Tibial artery (tissue), 4 donors: Measurements from ENCODE around the gene MUC5AC.

Experiments
- DNase-seq, 2 donors: peaks; one replicate each; pipeline ENCODE4 v3.0.0-alpha.2; 2019
- H3K27ac ChIP-seq, 2 donors: fragments of 200-600 bp; sonication (generic) in 1 of 2; 1 replicate in 1 of 2; 2 replicates in 1 of 2; pipeline ENCODE4 v1.5.1; 2018 to 2019; ENCODE audit warnings: mild to moderate bottlenecking in 1 of 2
- H3K27me3 ChIP-seq, 2 donors: fragments of 200-600 bp; sonication (generic) in 1 of 2; one replicate each; pipeline versions ENCODE4 v1.5.1 to v1.6.0; 2016 to 2019
- H3K36me3 ChIP-seq, 3 donors: fragments of 200-600 bp; sonication (generic) in 2 of 3; one replicate each; pipeline ENCODE4 v1.5.1; 2016 to 2019; ENCODE audit warnings: mild to moderate bottlenecking in 2 of 3
- H3K4me1 ChIP-seq, 4 donors: fragments of 200-600 bp; sonication (generic) in 2 of 4; 1 replicate in 3 of 4; 2 replicates in 1 of 4; pipeline ENCODE4 v1.5.1; 2016 to 2019
- H3K4me3 ChIP-seq, 2 donors: fragments of 200-600 bp; sonication (generic) in 1 of 2; 1 replicate in 1 of 2; 2 replicates in 1 of 2; pipeline ENCODE4 v1.5.1; 2018 to 2019; ENCODE audit warnings: mild to moderate bottlenecking in 2 of 2
- H3K9me3 ChIP-seq, 3 donors: fragments of 200-600 bp; sonication (generic) in 1 of 3; one replicate each; pipeline ENCODE4 v1.5.1; 2016 to 2019
- CTCF ChIP-seq, 2 experiments: fragments of 200-600 bp in 1 of 2; fragments of 450-650 bp in 1 of 2; IDR thresholded peaks; one replicate each; pipeline ENCODE4 v1.5.1; 2017 to 2019; ENCODE audit warnings: antibody characterized with exemption in 2 of 2, mild to moderate bottlenecking in 1 of 2, moderate library complexity in 1 of 2
- intact Hi-C: fragments of 100-400 bp; cut with DNase I; formaldehyde crosslinking; loops from one replicate; pipeline ENCODE4 v1.15.0; 2023; ENCODE audit warnings: low total_unique reads

MUC5AC gene

DNA sequence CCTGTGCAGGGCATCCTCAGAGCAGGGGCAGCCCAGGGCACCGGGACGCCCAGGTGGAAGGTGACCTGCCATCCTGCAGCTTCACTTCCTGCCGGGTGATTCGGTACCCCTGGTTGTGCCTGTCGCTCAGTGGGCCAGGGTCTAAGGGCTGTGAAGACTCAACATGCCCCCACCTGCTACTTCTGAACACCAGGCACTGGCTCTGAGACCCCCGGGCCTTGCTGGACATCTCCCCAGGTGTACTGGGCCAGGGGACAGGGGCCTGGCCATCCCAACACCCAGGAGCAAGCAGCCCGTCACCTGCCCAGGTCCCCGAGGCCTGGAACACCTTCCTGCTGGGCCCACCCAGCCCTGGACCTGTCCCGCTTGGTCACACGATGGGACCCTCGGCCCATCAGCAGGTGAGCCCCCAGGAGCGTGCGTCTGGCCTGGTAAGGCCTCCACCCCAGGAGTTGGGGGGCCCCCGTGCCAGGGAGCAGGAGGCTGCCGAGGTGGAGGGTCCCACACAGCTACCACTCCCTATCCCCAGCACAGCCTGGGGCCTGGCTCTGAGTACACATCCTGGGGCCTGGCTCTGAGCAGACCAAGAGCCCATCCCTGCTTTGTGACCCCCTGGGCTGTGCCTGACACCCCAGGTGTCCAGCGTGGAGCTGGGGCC lies 61.2 kb downstream of the MUC5AC start:
- Histone ChIP-seq H3K27me3 (peaks cover 0 to 58% of the 10 kb centered on the region in 2 donors), H3K36me3 (no peaks in the 10 kb centered on the region), H3K9me3 (peaks cover 0 to 3% (median 0%) of the 10 kb centered on the region in 3 donors), H3K4me1 (peaks cover 0 to 27% (median 0%) of the 10 kb centered on the region in 4 donors), H3K4me3 (no peak overlapping the region), H3K27ac (no peak overlapping the region)
- no peak for TF ChIP-seq CTCF (IDR thresholded peaks at IDR 0.05)
- intact Hi-C loops: no loop called here
- DNase-seq: peak in 1 of 2 donors; percentile 59

- H3K4me1 ChIP-seq: peaks cover 0 to 30% (median 0%) of the 10 kb centered on the region in 4 donors
- TF ChIP-seq CTCF (IDR thresholded peaks at IDR 0.05): no peak
- intact Hi-C loops: no loop called here
- DNase-seq: peak in 1 of 2 donors; percentile 45
- H3K27me3 ChIP-seq: peaks cover 0 to 63% of the 10 kb centered on the region in 2 donors
- H3K27ac ChIP-seq: no peak overlapping the region
- H3K9me3 ChIP-seq: peaks cover 0 to 3% (median 0%) of the 10 kb centered on the region in 3 donors
- no peaks in the 10 kb centered on the region for H3K36me3 ChIP-seq
- H3K4me3 ChIP-seq: no peak overlapping the region
Measured at GRCh38 chr11:1219446-1219833, 61.7 kb downstream of the MUC5AC start.

- no peak for TF ChIP-seq CTCF (IDR thresholded peaks at IDR 0.05)
- intact Hi-C loops: no loop called here
- Histone ChIP-seq H3K27me3 (peaks cover 0 to 69% of the 10 kb centered on the region in 2 donors), H3K27ac (no peak overlapping the region), H3K4me1 (peaks cover 0 to 30% (median 0%) of the 10 kb centered on the region in 4 donors), H3K36me3 (no peaks in the 10 kb centered on the region), H3K9me3 (peaks cover 0 to 3% (median 0%) of the 10 kb centered on the region in 3 donors), H3K4me3 (no peak overlapping the region)
- DNase-seq: peak in 1 of 2 donors; percentile 61
Measured at GRCh38 chr11:1219834-1220815, 62.4 kb downstream of the MUC5AC start.

DNA sequence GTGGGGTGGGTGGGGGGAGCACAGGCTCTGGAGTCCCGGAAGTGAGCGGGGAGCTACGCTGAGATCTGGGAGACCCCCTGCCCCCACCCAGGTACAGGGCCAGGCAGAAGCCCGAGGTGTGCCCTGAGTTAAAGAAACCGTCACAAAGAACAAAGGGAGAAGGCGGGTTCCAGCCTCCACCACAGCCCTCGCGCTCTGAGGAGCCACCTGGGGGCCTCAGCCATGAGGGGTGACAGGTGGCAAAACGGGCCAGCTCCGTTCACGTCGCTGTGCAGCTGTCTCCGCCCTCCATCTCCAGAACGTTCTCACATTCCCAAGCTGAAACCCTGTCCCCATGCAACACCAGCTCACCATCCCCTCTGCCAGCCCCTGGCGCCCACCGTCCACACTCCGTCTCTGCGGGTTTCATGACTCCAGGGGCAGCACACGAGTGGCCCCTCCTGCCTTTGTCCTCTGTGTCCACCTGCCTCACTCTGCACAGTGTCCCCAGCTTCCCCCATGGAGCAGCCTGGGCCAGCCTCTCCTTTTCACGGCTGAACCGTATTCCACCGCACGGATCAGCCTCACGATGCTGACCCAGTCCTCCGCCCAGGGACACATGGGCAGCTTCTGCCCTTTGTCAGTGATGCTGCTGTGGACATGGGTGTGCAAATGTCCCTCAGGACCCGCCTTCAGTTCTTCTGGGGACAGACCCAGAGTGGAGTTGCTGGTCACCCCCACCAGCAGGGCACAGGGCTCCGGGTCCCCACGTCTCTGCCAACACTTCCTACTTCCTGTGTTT lies 63.4 kb downstream of the MUC5AC start:
- no peak for TF ChIP-seq CTCF (IDR thresholded peaks at IDR 0.05)
- H3K27ac ChIP-seq: no peak overlapping the region
- H3K27me3 ChIP-seq: peaks cover 0 to 79% of the 10 kb centered on the region in 2 donors
- DNase-seq: peak in 1 of 2 donors; percentile 57
- H3K36me3 ChIP-seq: no peaks in the 10 kb centered on the region
- H3K9me3 ChIP-seq: peaks cover 0 to 3% (median 0%) of the 10 kb centered on the region in 3 donors
- intact Hi-C loops: no loop called here
- no peak overlapping the region for H3K4me3 ChIP-seq
- peaks cover 0 to 30% (median 0%) of the 10 kb centered on the region in 4 donors for H3K4me1 ChIP-seq

DNA sequence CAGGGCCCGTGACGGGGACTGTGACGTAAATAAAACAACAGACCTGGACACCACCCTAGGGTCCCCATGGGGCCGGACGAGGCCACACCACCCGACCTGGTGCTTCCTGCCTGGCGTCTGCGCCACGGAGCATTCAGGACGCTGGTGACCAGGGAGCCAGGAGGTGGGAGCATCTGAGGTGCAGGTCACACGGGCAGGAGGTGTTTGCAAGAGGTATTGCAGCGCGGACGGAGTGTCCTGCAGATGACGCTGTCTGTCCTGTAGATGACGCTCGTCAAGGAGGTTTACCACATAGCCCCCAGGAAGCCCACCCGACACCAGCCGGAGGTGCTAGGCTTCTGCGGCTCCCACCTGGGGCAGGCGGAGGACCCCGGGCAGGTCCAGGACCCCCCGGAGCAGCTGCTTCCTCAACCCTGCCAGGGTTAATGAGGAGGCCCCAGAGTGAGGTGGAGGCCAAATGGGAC lies 64.1 kb downstream of the MUC5AC start:
- H3K4me1 ChIP-seq: peaks cover 0 to 30% (median 0%) of the 10 kb centered on the region in 4 donors
- peaks cover 0 to 87% of the 10 kb centered on the region in 2 donors for H3K27me3 ChIP-seq
- intact Hi-C loops: no loop called here
- TF ChIP-seq CTCF (IDR thresholded peaks at IDR 0.05): no peak
- peak in 1 of 2 donors; percentile 59 for DNase-seq
- H3K4me3 ChIP-seq: no peak overlapping the region
- no peak overlapping the region for H3K27ac ChIP-seq
- no peaks in the 10 kb centered on the region for H3K36me3 ChIP-seq
- H3K9me3 ChIP-seq: peaks cover 0 to 3% (median 0%) of the 10 kb centered on the region in 3 donors
